ENCODE results near the gene VPS11.

DNA sequence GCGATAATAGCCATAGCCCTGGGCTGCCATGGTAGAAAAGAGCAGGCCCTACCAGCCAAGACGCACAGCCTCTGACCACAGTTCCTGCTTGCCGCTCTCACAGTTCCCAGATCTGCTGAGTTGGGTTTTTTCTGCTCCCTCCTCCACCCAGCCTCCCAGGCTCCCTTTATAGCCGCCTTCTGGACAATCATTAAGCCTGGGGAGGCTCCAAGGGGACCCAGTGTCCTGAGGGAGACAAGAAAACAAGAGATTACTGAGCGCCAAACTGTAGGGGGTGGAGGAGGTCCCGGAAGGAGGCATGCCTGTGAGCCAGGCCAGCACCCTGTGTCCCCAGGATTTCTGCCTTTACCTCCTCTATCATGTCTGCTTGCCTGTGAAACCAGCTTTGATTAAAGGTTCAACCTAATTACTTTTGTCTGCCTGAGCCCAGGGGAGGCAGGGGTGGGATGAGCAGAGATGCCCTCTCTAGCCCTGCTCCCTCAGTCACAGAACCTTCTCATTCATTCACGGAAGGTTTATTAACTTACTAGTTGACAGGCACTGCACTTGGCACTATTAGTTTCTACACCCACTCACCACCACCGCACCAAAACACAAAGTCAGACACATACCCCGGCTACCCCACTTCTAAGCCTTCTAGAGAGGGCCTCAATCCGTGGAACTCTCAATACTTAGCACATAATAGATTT lies 38.1 kb upstream of the VPS11 start:
- TF ChIP-seq CTCF (conservative IDR thresholded peaks at IDR 0.05; ENCODE audit: low read length) (no peak), EZH2phosphoT487 (IDR thresholded peaks at IDR 0.05; ENCODE audit: borderline replicate concordance) (no peak)
